Liver (tissue), 9 donors: ENCODE measurements around the gene RGS3. TPM values are rescaled to one million over a fixed set of nuclear protein-coding genes. Genes with fewer than 3 reads are reported as not detected.

Source experiments
- DNase-seq: peaks from one replicate; pipeline ENCODE4 v3.0.0-alpha.2; 2017; ENCODE audit warnings: low spot score
- H3K27ac ChIP-seq, 2 donors: one replicate each; pipeline ENCODE4 v1.7.0; 2013; ENCODE audit warnings: inconsistent platforms in 2 of 2, low read length in 2 of 2, control low read depth in 1 of 2, low read depth in 1 of 2, mild to moderate bottlenecking in 1 of 2
- H3K27me3 ChIP-seq, 4 donors: one replicate each; pipeline versions ENCODE4 v1.6.1 to v1.7.0; 2013; ENCODE audit warnings: low read length in 3 of 4, inconsistent platforms in 1 of 4, mild to moderate bottlenecking in 1 of 4, moderate library complexity in 1 of 4; ENCODE audit not compliant: control insufficient read depth in 4 of 4, insufficient read depth in 4 of 4
- H3K36me3 ChIP-seq, 4 donors: one replicate each; pipeline versions ENCODE4 v1.6.1 to v1.7.0; 2013; ENCODE audit warnings: low read length in 3 of 4, mild to moderate bottlenecking in 3 of 4, low read depth in 1 of 4, moderate library complexity in 1 of 4; ENCODE audit not compliant: control insufficient read depth in 4 of 4, insufficient read depth in 3 of 4
- H3K4me1 ChIP-seq, 4 donors: one replicate each; pipeline versions ENCODE4 v1.6.1 to v1.7.0; 2013; ENCODE audit warnings: low read length in 3 of 4, mild to moderate bottlenecking in 3 of 4, moderate library complexity in 1 of 4; ENCODE audit not compliant: control insufficient read depth in 4 of 4, insufficient read depth in 4 of 4
- H3K4me3 ChIP-seq, 3 donors: one replicate each; pipeline versions ENCODE4 v1.6.1 to v1.7.0; 2013; ENCODE audit warnings: low read length in 3 of 3, control low read depth in 1 of 3, low read depth in 1 of 3, mild to moderate bottlenecking in 1 of 3
- H3K9ac ChIP-seq, 2 donors: one replicate each; pipeline ENCODE4 v1.7.0; 2013; ENCODE audit warnings: low read length in 2 of 2, mild to moderate bottlenecking in 2 of 2, moderate library complexity in 2 of 2, control low read depth in 1 of 2, low read depth in 1 of 2
- H3K9me3 ChIP-seq, 4 donors: one replicate each; pipeline versions ENCODE4 v1.6.1 to v1.7.0; 2013; ENCODE audit warnings: low read length in 3 of 4; ENCODE audit not compliant: control insufficient read depth in 4 of 4
- ATF3 ChIP-seq: IDR thresholded peaks from 2 replicates; pipeline ENCODE4 v1.6.1; 2016; ENCODE audit warnings: antibody characterized with exemption
- EGR1 ChIP-seq, 2 donors: IDR thresholded peaks; 2 replicates each; pipeline ENCODE4 v1.6.1; 2016 to 2018; ENCODE audit warnings: antibody characterized with exemption in 2 of 2, low read depth in 2 of 2
- FOXA2 ChIP-seq: IDR thresholded peaks from 2 replicates; pipeline ENCODE4 v1.6.1; 2016; ENCODE audit warnings: antibody characterized with exemption
- HNF4A ChIP-seq, 2 donors: conservative IDR thresholded peaks; 2 replicates each; pipeline ENCODE4 v1.6.1; 2016; ENCODE audit warnings: antibody characterized with exemption in 2 of 2, mild to moderate bottlenecking in 2 of 2
- JUND ChIP-seq, 2 donors: IDR thresholded peaks; 2 replicates each; pipeline ENCODE4 v1.6.1; 2016; ENCODE audit warnings: antibody characterized with exemption in 2 of 2
- MAX ChIP-seq: IDR thresholded peaks from 2 replicates; pipeline ENCODE4 v1.6.1; 2016; ENCODE audit warnings: antibody characterized with exemption
- NR2F2 ChIP-seq: IDR thresholded peaks from 2 replicates; pipeline ENCODE4 v1.6.1; 2016; ENCODE audit warnings: antibody characterized with exemption
- RAD21 ChIP-seq, 2 donors: IDR thresholded peaks; 2 replicates each; pipeline ENCODE4 v1.6.1; 2016; ENCODE audit warnings: antibody characterized with exemption in 2 of 2, mild to moderate bottlenecking in 2 of 2
- REST ChIP-seq: IDR thresholded peaks from 2 replicates; pipeline ENCODE4 v1.6.1; 2016; ENCODE audit warnings: antibody characterized with exemption, mild to moderate bottlenecking
- RXRA ChIP-seq, 2 donors: IDR thresholded peaks; 2 replicates each; pipeline ENCODE4 v1.6.1; 2017 to 2018; ENCODE audit warnings: antibody characterized with exemption in 2 of 2, mild to moderate bottlenecking in 1 of 2
- TAF1 ChIP-seq: conservative IDR thresholded peaks from 2 replicates; pipeline ENCODE4 v1.6.1; 2016; ENCODE audit warnings: antibody characterized with exemption, mild to moderate bottlenecking
- YY1 ChIP-seq: IDR thresholded peaks from 2 replicates; pipeline ENCODE4 v1.6.1; 2016; ENCODE audit warnings: antibody characterized with exemption, mild to moderate bottlenecking
- WGBS: extraction: QIAGEN DNeasy Blood & Tissue Kit; methylation state at CpG from one replicate; pipeline ENCODE4 v1.1.7; 2013; 5-methylcytosine and 5-hydroxymethylcytosine counted together
- polyA plus RNA-seq, 2 donors: library from polyadenylated mRNA; stranded (reverse) in 1 of 2; unstranded in 1 of 2; fragments of 200-250 nt in 1 of 2; fragments of >200 nt in 1 of 2; fragmentation: Nextera tagmentation in 1 of 2; extraction: Ambion mirVana in 1 of 2; gene quantifications; one replicate each; pipeline versions ENCODE4 v1.2.1 to v1.2.3, GENCODE V29; 2013 to 2015
- total RNA-seq, 2 donors: library from RNA; depleted of rRNA; stranded (reverse); fragments of >200 nt; gene quantifications; one replicate each; pipeline ENCODE4 v1.2.3, GENCODE V29; 2014
- donor health status: healthy.
- donor health status: healthy.
- donor health status: healthy.
- donor health status: healthy.
- donor health status: healthy.

The RGS3 gene
- total and polyA plus RNA-seq, 4 donors: 13.0 to 65.0 (median 28.3) TPM

- no peaks in the 10 kb centered on the region for H3K27me3 ChIP-seq
- H3K4me3 ChIP-seq: no peak overlapping the region
- no peaks in the 10 kb centered on the region for H3K9me3 ChIP-seq
- no peak overlapping the region for H3K27ac ChIP-seq
- TF ChIP-seq RAD21 (IDR thresholded peaks at IDR 0.05): no peak
- no peak for TF ChIP-seq YY1
- no peak for TF ChIP-seq NR2F2
- no peak for TF ChIP-seq RXRA (IDR thresholded peaks at IDR 0.05)
- no peak for TF ChIP-seq ATF3
- no peak for TF ChIP-seq HNF4A (conservative IDR thresholded peaks at IDR 0.05)
- no peak for TF ChIP-seq REST
- TF ChIP-seq JUND (IDR thresholded peaks at IDR 0.05): no peak
- TF ChIP-seq EGR1 (IDR thresholded peaks at IDR 0.05; ENCODE audit: low read depth in 2 of 2): no peak
- DNase-seq: no peak
- 88% methylated on average over 14 of the region's 14 CpGs for WGBS
- no peak overlapping the region for H3K9ac ChIP-seq
- H3K4me1 ChIP-seq: peaks cover 0 to 4% (median 2%) of the 10 kb centered on the region in 4 donors
- H3K36me3 ChIP-seq: no peaks in the 10 kb centered on the region
These were observed 111.1 kb downstream of the RGS3 start for GRCh38 chr9:113574441-113575262.

GRCh38 chr9:113577525-113578261 lies 114.2 kb downstream of the RGS3 start:
- no peaks in the 10 kb centered on the region for H3K36me3 ChIP-seq
- TF ChIP-seq RAD21 (IDR thresholded peaks at IDR 0.05): no peak
- TF ChIP-seq TAF1: no peak
- TF ChIP-seq HNF4A (conservative IDR thresholded peaks at IDR 0.05): no peak
- no peak for TF ChIP-seq NR2F2
- DNase-seq: no peak
- no peaks in the 10 kb centered on the region for H3K9me3 ChIP-seq
- H3K4me3 ChIP-seq: no peak overlapping the region
- H3K4me1 ChIP-seq: peaks cover 12 to 30% (median 20%) of the 10 kb centered on the region in 4 donors
- H3K27me3 ChIP-seq: no peaks in the 10 kb centered on the region
- no peak overlapping the region for H3K9ac ChIP-seq
- H3K27ac ChIP-seq: no peak overlapping the region
- WGBS: 82% methylated on average over 11 of the region's 11 CpGs

GRCh38 chr9:113578279-113578865 lies 114.8 kb downstream of the RGS3 start:
- Histone ChIP-seq H3K9me3 (no peaks in the 10 kb centered on the region), H3K4me3 (no peak overlapping the region), H3K36me3 (no peaks in the 10 kb centered on the region), H3K4me1 (peaks cover 12 to 30% (median 20%) of the 10 kb centered on the region in 4 donors), H3K27me3 (no peaks in the 10 kb centered on the region), H3K27ac (no peak overlapping the region), H3K9ac (no peak overlapping the region)
- no peak for DNase-seq
- WGBS: 94% methylated on average over 3 of the region's 3 CpGs
- TF ChIP-seq FOXA2 (no peak), NR2F2 (no peak), JUND (IDR thresholded peaks at IDR 0.05) (no peak), ATF3 (no peak), REST (no peak), MAX (no peak)
